Measurements from ENCODE around the gene LETMD1.

Gene LETMD1

GRCh38 chr12:51025836-51026638 lies 22.1 kb upstream of the LETMD1 start, which contains the start of gene SLC11A2:
Gene SLC11A2 (minus strand): TSS chr12:51026384. CDS start chr12:51010728, 15,656 bp downstream.
- DNase-seq, result peak; percentile 63

- no peak for DNase-seq
Measured at GRCh38 chr12:51027342-51027835, 20.7 kb upstream of the LETMD1 start.

DNA sequence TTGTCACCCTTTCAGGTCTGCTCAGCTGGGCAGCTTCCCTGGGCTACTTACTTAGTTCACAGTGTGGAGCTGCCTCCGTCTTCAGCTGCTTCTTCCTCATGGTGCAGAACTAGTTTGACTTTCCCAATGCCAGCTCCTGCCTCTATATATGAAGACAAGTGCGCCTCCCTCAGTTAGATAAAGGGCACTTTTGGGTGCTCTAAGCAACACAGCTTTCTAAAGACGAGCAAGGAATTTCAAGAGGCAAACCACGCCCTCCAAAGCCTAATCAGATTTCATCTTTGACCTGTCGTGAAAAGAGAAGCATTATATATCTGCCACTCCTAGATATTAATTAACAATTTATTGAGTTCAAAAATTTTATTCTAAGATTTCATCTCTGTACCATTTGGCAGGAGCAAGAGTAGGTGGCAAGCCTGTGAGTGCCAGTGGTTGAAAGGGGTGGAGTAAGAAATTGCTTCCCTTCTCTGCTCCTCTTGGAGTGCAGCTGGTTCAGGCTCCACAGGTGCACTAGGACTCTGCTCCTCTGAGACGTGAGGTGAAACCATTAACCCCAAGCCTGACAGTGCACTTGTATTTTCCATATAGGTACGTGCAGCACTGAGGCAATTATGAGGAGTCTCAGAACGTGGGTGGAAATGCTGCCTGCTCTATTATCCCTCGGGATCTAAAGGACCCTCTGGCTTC lies 19.9 kb upstream of the LETMD1 start:
- DNase-seq, result no peak

DNA sequence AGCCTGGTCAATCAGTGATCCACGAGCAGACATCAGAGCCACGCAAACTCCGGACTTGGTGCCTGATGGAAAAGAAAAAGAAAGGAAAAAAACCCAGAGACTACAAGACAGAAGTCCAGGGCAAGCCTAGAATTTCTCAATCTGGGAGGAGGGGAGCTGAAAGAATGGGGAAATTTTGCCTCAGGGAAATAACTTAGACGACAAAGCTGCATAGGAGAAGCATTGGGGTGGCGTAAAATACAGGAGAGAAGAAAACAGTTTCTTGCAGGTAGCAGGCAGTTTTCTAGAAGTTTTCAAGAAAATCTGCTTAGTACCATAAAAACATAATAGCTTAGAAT lies 19.3 kb upstream of the LETMD1 start:
- DNase-seq, result no peak

DNA sequence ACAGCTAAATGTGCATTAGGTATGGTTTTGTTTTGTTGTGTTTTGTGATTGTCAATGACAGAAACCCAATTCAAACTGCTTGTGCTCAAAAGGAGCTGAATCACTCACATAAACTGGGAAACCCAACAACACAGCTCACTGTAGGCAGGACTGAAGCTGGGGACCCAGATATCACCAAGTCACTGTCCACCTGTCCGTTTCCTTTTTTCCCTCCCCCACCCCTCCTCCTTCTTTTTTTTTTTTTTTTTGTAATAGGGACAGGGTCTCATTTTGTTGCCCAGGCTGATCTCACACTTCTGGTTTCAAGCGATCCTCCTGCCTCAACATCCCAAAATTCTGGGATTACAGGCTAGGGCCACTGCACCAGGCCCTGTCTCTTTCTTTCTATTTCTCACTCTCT lies 15.1 kb upstream of the LETMD1 start:
- DNase-seq, result no peak

DNA sequence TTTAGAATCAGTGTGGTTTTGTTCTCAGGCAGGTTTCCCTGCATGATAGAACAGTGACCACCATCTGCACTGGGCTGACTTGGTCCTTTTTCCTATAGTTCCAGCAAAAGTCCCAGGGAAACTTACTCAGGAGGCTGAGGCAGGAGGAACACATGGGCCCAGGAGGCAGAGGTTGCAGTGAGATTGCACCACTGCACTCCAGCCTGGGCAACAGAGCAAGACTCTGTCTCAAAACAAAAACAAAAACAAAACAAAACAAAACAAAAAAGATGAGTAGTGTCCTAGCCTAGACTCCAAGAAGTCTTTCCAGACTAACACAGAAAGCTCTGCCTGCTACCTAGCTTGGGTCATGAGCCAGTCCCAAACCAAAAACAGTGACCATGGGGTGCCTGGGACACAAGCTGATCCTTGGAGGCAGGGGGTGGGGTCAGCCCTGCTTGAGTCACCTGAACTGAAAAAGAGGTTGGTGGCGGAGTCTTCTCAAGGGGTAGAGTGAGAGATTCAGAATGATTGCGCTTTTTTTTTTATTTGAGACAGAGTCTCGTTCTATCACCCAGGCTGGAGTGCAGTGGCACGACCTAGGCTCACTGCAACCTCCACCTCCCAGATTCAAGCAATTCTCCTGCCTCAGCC lies 14.6 kb upstream of the LETMD1 start:
- DNase-seq, result no peak

- DNase-seq, result no peak
Measured at GRCh38 chr12:51036279-51036678, 11.8 kb upstream of the LETMD1 start.

DNA sequence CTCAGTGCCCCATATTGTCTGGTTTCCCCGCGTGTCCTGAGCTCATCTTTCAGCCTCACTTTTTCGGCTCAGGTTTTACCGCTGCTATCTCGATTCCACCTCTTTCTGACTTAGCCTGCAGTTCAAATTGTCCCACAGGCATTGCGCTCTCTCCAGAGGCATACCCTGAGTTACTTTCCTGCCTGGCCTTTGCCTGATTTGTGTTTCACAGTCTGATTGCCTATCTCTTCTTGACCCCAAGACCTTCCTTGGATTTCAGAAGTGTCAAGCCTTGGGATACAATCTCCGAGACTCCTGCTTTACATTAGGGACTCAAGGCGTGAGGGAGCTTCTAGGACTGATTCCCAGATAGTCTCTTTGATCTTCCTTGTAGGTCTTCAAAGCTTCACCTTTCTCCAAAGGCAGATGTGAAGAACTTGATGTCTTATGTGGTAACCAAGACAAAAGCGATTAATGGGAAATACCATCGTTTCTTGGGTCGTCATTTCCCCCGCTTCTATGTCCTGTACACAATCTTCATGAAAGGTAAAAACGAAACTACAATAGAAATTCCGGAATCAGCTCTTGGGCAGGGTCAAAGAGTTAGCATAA lies 629 bp downstream of the LETMD1 start:
- no peak for DNase-seq

- no peak for DNase-seq
Measured at GRCh38 chr12:51049525-51049924, 1.4 kb downstream of the LETMD1 start.

GRCh38 chr12:51051787-51052186 lies 3.7 kb downstream of the LETMD1 start:
- DNase-seq, result no peak

GRCh38 chr12:51055060-51055459 lies 6.9 kb downstream of the LETMD1 start:
- no peak for DNase-seq

- DNase-seq, result no peak
Measured at GRCh38 chr12:51056242-51056641, 8.1 kb downstream of the LETMD1 start.

- DNase-seq, result no peak
Measured at GRCh38 chr12:51059086-51059485, 11.0 kb downstream of the LETMD1 start.

GRCh38 chr12:51062631-51063397 lies 14.7 kb downstream of the LETMD1 start:
- no peak for DNase-seq

GRCh38 chr12:51065530-51065929 lies 17.4 kb downstream of the LETMD1 start:
- no peak for DNase-seq

GRCh38 chr12:51067229-51067628 lies 19.1 kb downstream of the LETMD1 start:
- no peak for DNase-seq

DNA sequence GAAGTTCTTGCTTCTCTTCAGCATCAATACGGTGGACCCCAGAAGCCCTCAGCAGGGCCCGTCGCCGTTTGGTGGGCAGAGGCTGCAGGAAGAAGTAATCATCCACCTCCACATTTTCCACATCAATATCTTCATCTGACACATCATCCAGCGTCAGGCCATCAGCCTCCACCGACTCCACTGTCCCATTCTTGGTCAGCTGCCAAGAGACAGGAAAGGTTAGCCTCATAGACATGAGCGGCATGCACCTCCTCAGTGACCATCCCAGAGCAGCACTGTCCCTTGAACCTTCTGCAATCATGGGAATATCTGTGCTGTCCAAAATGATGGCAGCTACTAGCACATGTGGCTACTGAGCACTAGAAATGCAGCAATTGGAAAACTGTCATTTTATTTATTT lies 19.6 kb downstream of the LETMD1 start:
- no peak for DNase-seq

DNA sequence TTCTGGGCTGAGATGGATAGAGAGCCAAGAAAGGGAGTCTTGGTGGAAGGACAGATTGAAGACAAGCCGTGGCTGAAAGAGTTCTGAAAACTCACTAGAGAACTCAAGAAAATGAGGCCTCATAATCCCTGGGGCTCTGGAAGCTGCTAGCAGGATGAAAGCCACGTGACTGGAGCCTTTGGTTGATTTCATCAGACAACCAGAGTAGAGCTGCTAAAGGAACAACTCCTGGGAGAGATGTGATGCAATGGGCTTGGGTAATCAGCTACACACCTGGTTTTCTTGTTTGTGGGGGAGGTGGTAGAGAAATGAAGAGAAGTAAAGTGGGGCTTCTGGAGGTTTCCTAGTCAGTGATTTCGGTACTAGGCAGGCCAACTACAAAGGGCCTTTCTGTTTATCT lies 21.9 kb downstream of the LETMD1 start:
- no peak for DNase-seq

- DNase-seq, result no peak
Measured at GRCh38 chr12:51071663-51072062, 23.5 kb downstream of the LETMD1 start.

- no peak for DNase-seq
Measured at GRCh38 chr12:51075390-51075789, 27.3 kb downstream of the LETMD1 start.

DNA sequence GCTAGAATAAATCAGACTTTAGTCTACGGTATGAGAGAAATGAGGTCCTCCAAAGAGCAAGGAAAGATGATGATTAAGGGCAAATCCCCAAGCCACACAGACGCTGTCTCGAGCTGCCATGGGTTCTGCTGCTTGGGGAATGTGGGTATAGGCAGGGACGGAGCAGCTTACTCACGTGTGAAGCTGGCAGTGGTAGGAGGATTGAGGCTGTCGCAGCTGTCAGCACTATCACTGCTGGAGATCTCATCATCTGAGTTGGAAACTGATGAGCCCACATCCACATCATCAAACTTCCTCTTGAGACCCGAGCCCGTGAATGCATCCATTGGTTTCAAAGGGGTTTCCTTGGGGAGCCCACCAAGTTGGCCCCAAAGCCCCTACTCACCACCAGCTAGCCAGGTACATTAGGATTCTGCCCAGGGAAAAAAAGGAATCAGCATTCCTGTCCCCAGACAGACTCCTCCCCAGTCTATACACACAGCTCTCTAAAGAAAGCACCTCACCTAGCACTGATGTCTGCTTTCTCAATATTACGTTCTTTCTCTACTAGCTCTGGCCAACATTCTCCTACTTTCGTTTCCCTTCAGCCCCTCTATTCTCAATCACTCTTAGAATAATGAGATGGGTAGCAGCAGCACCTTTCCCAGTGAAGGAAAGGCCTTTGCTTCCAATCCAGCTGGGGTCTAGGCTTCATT lies 28.3 kb downstream of the LETMD1 start:
- DNase-seq, result no peak

- no peak for DNase-seq
Measured at GRCh38 chr12:51077930-51078329, 29.8 kb downstream of the LETMD1 start.
